Astrocyte of the cerebellum (primary cell): ENCODE measurements around the gene SHOX.

Source experiments
- DNase-seq: peaks from one replicate; pipeline ENCODE4 v3.0.0-alpha.2; 2011; ENCODE audit warnings: low read depth
- H3K4me3 ChIP-seq: 2 replicates; pipeline ENCODE4 v1.5.1; 2011; ENCODE audit warnings: mild to moderate bottlenecking, low read depth, low read length, moderate library complexity
- CTCF ChIP-seq: IDR thresholded peaks from 2 replicates; pipeline ENCODE4 v1.5.1; 2012; ENCODE audit warnings: low read length, low read depth, moderate library complexity, mild to moderate bottlenecking; ENCODE audit errors: missing control alignments
- in situ Hi-C: cut with HindIII; loops from 2 replicates; pipeline ENCODE4 v1.10.0; 2017; ENCODE audit warnings: low sequenced_read_pairs

The SHOX gene

DNA sequence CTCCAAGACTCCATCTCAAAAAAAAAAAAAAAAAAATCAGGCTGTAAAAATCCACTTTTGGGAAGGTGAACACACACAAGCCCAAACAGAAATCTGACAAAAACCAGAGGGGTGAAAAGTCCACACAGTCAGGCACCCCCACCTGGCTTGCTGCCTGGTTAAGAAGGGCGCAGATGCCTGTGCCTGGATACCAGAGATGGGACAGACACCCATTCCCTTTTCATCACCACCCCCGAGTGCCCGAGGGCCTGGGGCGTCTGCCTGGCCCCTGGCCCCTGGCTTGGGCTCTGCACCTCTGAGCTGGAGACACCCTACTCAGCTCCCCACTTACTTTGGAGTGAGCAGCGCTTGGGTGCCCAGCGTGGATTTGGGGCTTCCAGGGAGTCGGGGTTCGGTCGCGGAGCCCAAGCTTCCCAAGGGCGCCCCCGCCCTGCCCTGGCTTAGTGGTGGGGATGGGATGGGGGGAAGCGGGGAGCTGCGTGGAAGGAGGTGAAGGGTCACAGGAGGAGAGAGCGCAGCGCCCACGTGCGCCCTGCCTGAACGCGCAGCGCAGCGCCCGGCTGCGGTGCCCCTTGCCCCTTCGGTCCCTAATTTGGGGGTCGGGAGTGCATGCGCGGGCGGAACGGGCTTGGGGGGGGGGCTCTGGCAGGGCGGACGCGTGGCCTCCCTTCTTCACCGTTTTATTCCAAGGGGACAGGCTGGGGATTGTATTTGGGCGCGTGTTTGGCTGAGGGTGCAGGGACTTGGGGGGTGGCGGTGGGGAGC lies 11.3 kb downstream of the SHOX start:
- H3K4me3 ChIP-seq, result no peak overlapping the region
- no peak for TF ChIP-seq CTCF
- in situ Hi-C loops, result no loop called here
- no peak for DNase-seq

GRCh38 chrX:642436-643240 lies 12.0 kb downstream of the SHOX start:
- in situ Hi-C loops, result no loop called here
- TF ChIP-seq CTCF, result no peak
- DNase-seq, result no peak
- no peak overlapping the region for H3K4me3 ChIP-seq

GRCh38 chrX:643241-643595 lies 12.6 kb downstream of the SHOX start:
- no peak overlapping the region for H3K4me3 ChIP-seq
- in situ Hi-C loops, result no loop called here
- DNase-seq, result no peak
- no peak for TF ChIP-seq CTCF

DNA sequence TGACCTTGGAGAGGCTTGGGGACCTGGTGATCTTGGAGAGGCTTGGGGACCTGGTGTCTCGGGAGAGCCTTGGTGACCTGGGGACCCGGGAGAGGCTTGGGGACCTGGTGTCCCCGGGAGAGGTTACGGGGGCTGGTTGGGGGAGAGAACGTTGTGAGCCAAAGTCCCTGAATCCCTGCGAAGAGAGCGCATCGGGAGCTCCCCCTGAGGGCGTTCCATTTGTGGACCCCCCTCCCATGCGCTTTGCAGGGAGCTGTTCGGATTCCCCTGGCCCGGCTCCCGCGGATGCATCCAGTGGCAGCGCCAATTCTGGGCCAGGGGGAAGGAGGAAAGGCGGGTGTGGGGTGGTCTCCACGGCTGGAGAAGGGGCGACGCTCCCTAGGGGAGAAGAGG lies 13.3 kb downstream of the SHOX start:
- no peak overlapping the region for H3K4me3 ChIP-seq
- in situ Hi-C loops, result no loop called here
- TF ChIP-seq CTCF, result no peak
- no peak for DNase-seq

GRCh38 chrX:644304-645281 lies 14.0 kb downstream of the SHOX start:
- no peak overlapping the region for H3K4me3 ChIP-seq
- no peak for TF ChIP-seq CTCF
- no peak for DNase-seq
- in situ Hi-C loops, result no loop called here

DNA sequence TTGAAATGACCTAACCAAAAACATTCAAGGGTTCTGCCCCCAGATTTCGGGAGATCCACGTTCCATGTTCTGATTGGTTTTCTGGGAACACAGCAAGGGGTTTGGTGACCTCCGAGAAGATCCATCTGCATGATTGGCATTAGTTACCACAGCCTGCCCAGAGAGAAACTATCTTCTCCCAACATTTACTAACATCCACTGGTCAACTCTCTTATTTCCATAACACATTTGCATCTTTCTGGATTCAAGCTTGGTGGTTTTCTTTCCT lies 15.6 kb downstream of the SHOX start:
- H3K4me3 ChIP-seq, result no peak overlapping the region
- no peak for DNase-seq
- in situ Hi-C loops, result no loop called here
- TF ChIP-seq CTCF, result no peak
